ENCODE measurements around the gene CD180. TPM values are rescaled to one million over a fixed set of nuclear protein-coding genes. Genes with fewer than 3 reads are reported as not detected.
A peak's percentile ranks its signal among the peaks of the same experiment; 100 is the strongest.

Gene CD180
- total RNA-seq, 1 donor: not detected

DNA sequence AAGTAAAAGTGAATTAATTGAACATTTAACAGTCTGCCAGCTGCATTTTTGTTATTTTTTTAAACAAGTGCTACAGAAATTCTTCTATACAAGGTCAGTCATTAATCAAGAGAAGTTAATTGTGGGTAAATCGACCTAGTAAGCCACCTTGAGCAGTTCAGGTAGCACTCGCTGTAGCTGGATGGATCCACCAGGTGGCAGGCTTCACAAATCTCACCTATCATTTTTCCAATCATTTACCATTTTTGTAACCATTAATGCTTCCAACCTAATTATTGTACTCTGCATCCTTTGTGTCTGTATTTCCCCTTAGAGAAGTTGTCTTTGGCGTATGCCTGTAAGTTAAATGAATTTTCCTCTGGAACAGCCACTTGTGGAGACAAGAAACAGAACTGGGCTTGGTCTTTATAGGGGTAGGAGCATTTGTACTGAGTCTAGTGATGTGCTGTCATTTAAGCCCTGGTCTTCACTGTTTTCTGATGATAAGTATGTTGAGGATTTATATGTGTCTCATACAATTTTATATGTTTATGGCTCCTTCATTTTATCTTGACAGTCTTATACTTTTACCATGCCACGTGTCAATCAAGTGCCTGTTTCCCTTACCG, 39.5 kb downstream of the CD180 start:
- peak; percentile 37 for DNase-seq (ENCODE audit: low read depth)

DNA sequence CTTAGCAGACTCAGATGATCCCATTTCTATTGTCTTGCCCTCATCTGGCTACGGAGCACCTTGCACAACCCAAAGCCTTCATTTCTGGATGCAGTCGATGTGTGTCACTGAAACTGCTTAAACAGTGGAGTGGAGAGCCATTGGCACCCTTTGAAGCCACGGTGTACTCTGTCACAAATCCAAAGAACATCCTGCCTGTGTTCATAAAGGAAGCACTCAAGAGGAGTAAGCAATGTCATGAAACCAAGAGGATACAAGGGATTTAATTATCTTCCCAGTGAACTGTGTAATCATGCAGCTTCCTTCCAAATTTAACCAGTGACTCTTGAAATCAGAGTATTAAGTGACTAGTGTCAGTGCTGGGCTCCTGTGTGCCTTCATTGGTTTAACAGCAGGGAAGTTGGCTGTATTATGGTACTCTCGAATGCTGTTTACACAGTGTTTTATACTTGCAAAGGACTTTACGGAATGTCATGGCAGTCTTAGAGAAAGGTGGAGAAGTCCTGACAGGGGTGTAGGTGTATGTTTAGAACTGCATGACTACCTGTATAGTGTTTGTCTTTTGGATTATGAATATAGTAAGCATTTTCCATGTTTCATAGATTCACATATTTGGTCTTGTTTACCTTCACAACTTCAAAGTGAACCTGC, 41.9 kb downstream of the CD180 start:
- TF ChIP-seq, protein P1, sequence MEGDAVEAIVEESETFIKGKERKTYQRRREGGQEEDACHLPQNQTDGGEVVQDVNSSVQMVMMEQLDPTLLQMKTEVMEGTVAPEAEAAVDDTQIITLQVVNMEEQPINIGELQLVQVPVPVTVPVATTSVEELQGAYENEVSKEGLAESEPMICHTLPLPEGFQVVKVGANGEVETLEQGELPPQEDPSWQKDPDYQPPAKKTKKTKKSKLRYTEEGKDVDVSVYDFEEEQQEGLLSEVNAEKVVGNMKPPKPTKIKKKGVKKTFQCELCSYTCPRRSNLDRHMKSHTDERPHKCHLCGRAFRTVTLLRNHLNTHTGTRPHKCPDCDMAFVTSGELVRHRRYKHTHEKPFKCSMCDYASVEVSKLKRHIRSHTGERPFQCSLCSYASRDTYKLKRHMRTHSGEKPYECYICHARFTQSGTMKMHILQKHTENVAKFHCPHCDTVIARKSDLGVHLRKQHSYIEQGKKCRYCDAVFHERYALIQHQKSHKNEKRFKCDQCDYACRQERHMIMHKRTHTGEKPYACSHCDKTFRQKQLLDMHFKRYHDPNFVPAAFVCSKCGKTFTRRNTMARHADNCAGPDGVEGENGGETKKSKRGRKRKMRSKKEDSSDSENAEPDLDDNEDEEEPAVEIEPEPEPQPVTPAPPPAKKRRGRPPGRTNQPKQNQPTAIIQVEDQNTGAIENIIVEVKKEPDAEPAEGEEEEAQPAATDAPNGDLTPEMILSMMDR (IDR thresholded peaks at IDR 0.05; ENCODE audit: insufficient read depth, low read depth, low read length): no peak
- DNase-seq (ENCODE audit: low read depth): no peak

More for the DNA sequence above, 39.5 kb downstream of the CD180 start:
- H3K4me3 ChIP-seq (ENCODE audit: low read depth, low read length): no peak overlapping the region
- TF ChIP-seq, protein P1 (IDR thresholded peaks at IDR 0.05; ENCODE audit: insufficient read depth, low read depth, low read length): peak; percentile 81

DNA sequence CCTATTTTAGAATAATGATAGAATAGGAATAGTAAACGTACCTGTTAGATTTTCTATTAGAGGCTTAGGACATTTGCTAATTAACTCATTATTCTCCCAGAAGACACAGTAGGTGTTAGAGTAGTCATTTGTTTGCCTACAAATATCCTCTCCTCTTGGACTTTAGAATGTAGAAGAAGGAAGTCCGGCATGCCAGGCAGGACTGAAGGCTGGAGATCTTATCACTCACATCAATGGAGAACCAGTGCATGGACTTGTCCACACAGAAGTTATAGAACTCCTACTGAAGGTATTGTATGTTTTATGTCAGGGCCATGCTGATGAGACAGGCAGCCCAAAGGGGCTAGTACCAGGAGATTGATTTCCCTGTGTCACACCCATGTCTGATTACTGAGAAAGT, 43.3 kb downstream of the CD180 start:
- TF ChIP-seq, protein P1 (IDR thresholded peaks at IDR 0.05; ENCODE audit: insufficient read depth, low read depth, low read length): no peak
- no peak overlapping the region for H3K4me3 ChIP-seq (ENCODE audit: low read depth, low read length)
- DNase-seq (ENCODE audit: low read depth): no peak

More for the DNA sequence above, 41.9 kb downstream of the CD180 start:
- no peak overlapping the region for H3K4me3 ChIP-seq (ENCODE audit: low read depth, low read length)

DNA sequence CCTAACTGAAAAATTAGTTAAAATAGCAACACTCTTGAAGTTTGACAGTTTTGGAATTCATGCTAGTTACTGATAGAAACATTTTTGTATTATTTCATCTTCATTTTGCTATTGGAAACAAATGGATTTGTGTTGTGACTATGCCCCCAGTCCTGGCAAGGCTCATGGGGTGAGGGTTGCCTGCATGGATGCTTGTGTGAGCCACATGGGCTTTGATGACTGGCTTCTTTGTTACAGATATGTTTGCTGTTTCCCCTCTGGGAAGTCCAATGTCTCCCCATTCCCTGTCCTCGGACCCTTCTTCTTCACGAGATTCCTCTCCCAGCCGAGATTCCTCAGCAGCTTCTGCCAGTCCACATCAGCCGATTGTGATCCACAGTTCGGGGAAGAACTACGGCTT, 44.2 kb downstream of the CD180 start:
- no peak for DNase-seq (ENCODE audit: low read depth)
- no peak overlapping the region for H3K4me3 ChIP-seq (ENCODE audit: low read depth, low read length)
- TF ChIP-seq, protein P1 (IDR thresholded peaks at IDR 0.05; ENCODE audit: insufficient read depth, low read depth, low read length): no peak

DNA sequence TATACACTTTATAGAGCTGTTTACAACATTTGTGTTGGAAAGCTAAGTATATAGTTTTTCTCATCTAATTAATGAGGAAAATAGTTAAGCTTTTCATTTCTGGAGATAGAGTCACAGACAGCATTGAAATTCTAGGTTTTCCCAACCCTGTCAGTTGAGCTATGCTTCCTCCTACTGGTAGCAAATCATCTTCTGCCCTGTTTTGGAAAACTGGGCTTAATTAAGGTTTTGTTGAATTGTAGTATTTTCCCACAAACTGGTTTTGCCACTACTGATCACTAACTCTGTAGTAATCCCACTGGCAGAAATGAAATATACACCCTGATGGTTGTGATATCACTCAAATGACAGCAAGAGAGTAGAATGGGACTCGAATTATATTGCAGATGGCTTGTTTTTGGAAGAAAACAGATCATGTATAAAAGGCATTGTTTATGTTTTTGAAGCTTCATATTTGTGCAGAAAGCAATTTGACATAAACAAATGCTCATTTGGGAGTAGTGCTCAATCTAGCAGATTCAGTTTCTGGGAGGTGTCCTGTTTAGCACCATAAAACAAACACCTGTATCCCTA, 46.6 kb downstream of the CD180 start:
- no peak overlapping the region for H3K4me3 ChIP-seq (ENCODE audit: low read depth, low read length)
- peak; percentile 58 for DNase-seq (ENCODE audit: low read depth)

DNA sequence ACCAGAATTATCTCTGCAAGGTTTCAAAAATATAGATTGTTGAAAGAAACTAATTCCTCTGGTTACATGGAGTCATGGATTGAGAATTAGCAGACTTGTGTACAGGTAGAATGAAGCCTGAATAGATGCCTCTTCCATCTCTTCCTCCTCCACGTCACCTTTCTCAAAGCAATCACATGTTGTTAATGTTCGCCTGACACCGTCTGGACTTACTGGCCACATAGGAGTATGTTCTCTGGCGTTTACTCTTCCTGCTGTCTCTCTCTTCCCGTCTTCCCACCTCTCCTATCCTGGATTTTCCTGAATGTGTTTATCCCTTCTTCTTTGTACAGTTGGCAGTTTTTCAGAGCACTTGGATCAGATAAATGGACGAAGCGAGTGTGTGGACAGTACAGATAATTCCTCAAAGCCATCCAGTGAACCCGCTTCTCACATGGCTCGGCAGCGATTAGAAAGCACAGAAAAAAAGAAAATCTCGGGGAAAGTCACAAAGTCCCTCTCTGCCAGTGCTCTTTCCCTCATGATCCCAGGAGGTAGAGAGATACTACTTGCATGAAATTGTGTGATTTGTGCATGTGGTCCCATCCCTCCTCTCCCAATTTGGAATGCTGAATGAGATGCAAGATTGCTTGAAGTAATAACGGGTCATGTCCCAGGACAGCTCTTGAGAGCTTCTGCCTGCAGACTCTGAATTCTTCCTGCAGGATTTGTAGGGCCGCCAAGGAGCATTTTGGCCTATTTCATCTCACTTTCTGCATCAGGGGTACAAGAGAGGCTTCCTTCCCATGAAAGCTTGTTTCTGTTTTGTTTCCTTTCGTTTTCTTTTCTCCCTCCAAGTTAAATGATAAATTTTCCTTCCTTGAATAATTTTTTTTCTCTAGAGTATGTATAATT, 47.3 kb downstream of the CD180 start:
- peak overlapping the region; percentile 35 for H3K4me3 ChIP-seq (ENCODE audit: low read depth, low read length)
- TF ChIP-seq, protein P1 (IDR thresholded peaks at IDR 0.05; ENCODE audit: insufficient read depth, low read depth, low read length): no peak
- peak; percentile 10 for DNase-seq (ENCODE audit: low read depth)

More for the DNA sequence above, 46.6 kb downstream of the CD180 start:
- TF ChIP-seq, protein P1 (IDR thresholded peaks at IDR 0.05; ENCODE audit: insufficient read depth, low read depth, low read length): peak; percentile 73
